IMR-90 (cell line): ENCODE results near the gene MOB1B.

Experiments used
- BHLHE40 ChIP-seq: fragments of 150-350 bp; IDR thresholded peaks from 2 replicates; pipeline ENCODE4 v1.6.1; 2016; ENCODE audit warnings: mild to moderate bottlenecking, low read depth, low read length
- CHD1 ChIP-seq: IDR thresholded peaks from 2 replicates; pipeline ENCODE4 v1.6.1; 2012; ENCODE audit warnings: low read depth, low read length, improper control_type of control experiment
- CTCF ChIP-seq: conservative IDR thresholded peaks from 2 replicates; pipeline ENCODE4 v1.5.1; 2012; ENCODE audit warnings: mild to moderate bottlenecking, low read depth, low read length, improper control_type of control experiment
- MAFK ChIP-seq: IDR thresholded peaks from 2 replicates; pipeline ENCODE4 v1.6.1; 2012; ENCODE audit warnings: low read depth, low read length, improper control_type of control experiment
- MAZ ChIP-seq: IDR thresholded peaks from 2 replicates; pipeline ENCODE4 v1.6.1; 2012; ENCODE audit warnings: low read depth, mild to moderate bottlenecking, low read length, improper control_type of control experiment, moderate library complexity, borderline replicate concordance
- MXI1 ChIP-seq: IDR thresholded peaks from 2 replicates; pipeline ENCODE4 v1.6.1; 2012; ENCODE audit warnings: low read depth, mild to moderate bottlenecking, low read length, moderate library complexity, borderline replicate concordance
- POLR2A ChIP-seq: IDR thresholded peaks from 2 replicates; pipeline ENCODE4 v1.6.1; 2012; ENCODE audit warnings: mild to moderate bottlenecking, low read depth, low read length
- RAD21 ChIP-seq: IDR thresholded peaks from 2 replicates; pipeline ENCODE4 v1.6.1; 2012; ENCODE audit warnings: low read length, improper control_type of control experiment
- RCOR1 ChIP-seq: IDR thresholded peaks from 2 replicates; pipeline ENCODE4 v1.6.1; 2012; ENCODE audit warnings: mild to moderate bottlenecking, low read length, improper control_type of control experiment; ENCODE audit not compliant: insufficient replicate concordance
- RFX5 ChIP-seq: IDR thresholded peaks from 2 replicates; pipeline ENCODE4 v1.8.0; 2012; ENCODE audit warnings: low read depth, mild to moderate bottlenecking, low read length, moderate library complexity
- USF2 ChIP-seq: fragments of 150-350 bp; IDR thresholded peaks from 2 replicates; pipeline ENCODE4 v1.6.1; 2017; ENCODE audit warnings: mild to moderate bottlenecking, antibody characterized with exemption, low read length, low read depth
- TF ChIP-seq, protein P1 (sequence below): fragments of 150-350 bp; IDR thresholded peaks from 2 replicates; pipeline ENCODE4 v1.6.1; 2016; ENCODE audit warnings: low read depth, mild to moderate bottlenecking, low read length, moderate library complexity, borderline replicate concordance

- TF ChIP-seq, protein P1, sequence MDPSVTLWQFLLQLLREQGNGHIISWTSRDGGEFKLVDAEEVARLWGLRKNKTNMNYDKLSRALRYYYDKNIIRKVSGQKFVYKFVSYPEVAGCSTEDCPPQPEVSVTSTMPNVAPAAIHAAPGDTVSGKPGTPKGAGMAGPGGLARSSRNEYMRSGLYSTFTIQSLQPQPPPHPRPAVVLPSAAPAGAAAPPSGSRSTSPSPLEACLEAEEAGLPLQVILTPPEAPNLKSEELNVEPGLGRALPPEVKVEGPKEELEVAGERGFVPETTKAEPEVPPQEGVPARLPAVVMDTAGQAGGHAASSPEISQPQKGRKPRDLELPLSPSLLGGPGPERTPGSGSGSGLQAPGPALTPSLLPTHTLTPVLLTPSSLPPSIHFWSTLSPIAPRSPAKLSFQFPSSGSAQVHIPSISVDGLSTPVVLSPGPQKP = no peak
- TF ChIP-seq CTCF = no peak
- no peak for TF ChIP-seq POLR2A
- no peak for TF ChIP-seq RCOR1
- TF ChIP-seq CHD1 = no peak
- TF ChIP-seq BHLHE40 = no peak
- TF ChIP-seq RFX5 = no peak
- no peak for TF ChIP-seq MAZ
- TF ChIP-seq MXI1 = no peak
- TF ChIP-seq USF2 = no peak
- TF ChIP-seq RAD21 = no peak
- TF ChIP-seq MAFK = no peak
Measured at GRCh38 chr4:70873216-70873615, 29.0 kb upstream of the MOB1B start.
